ENCODE results near the gene CYTH4.

- TF ChIP-seq, protein P1, sequence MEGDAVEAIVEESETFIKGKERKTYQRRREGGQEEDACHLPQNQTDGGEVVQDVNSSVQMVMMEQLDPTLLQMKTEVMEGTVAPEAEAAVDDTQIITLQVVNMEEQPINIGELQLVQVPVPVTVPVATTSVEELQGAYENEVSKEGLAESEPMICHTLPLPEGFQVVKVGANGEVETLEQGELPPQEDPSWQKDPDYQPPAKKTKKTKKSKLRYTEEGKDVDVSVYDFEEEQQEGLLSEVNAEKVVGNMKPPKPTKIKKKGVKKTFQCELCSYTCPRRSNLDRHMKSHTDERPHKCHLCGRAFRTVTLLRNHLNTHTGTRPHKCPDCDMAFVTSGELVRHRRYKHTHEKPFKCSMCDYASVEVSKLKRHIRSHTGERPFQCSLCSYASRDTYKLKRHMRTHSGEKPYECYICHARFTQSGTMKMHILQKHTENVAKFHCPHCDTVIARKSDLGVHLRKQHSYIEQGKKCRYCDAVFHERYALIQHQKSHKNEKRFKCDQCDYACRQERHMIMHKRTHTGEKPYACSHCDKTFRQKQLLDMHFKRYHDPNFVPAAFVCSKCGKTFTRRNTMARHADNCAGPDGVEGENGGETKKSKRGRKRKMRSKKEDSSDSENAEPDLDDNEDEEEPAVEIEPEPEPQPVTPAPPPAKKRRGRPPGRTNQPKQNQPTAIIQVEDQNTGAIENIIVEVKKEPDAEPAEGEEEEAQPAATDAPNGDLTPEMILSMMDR (IDR thresholded peaks at IDR 0.05), result no peak
- TF ChIP-seq SMAD3 (CRISPR knock-in tag; IDR thresholded peaks at IDR 0.05; ENCODE audit: borderline replicate concordance) (no peak), ESRRA (CRISPR knock-in tag; IDR thresholded peaks at IDR 0.05; ENCODE audit: borderline replicate concordance) (no peak), ZBTB21 (CRISPR knock-in tag; IDR thresholded peaks at IDR 0.05; ENCODE audit: borderline replicate concordance) (no peak), TCF7 (CRISPR knock-in tag; IDR thresholded peaks at IDR 0.05; ENCODE audit: low read depth) (no peak), HMGXB4 (CRISPR knock-in tag; IDR thresholded peaks at IDR 0.05) (no peak)
- TF ChIP-seq, protein P2, sequence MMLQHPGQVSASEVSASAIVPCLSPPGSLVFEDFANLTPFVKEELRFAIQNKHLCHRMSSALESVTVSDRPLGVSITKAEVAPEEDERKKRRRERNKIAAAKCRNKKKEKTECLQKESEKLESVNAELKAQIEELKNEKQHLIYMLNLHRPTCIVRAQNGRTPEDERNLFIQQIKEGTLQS (CRISPR knock-in tag; conservative IDR thresholded peaks at IDR 0.05), result no peak
Measured at GRCh38 chr22:37331856-37332536, 49.7 kb downstream of the CYTH4 start.
